Measurements from ENCODE around the gene ARHGEF19.

ARHGEF19 gene

GRCh38 chr1:16251381-16251780 is 38.9 kb upstream of the ARHGEF19 start:
- no peak for TF ChIP-seq EZH2phosphoT487 (IDR thresholded peaks at IDR 0.05; ENCODE audit: borderline replicate concordance)
- no peak for TF ChIP-seq CTCF (conservative IDR thresholded peaks at IDR 0.05; ENCODE audit: low read length)

GRCh38 chr1:16250524-16251251 is 38.2 kb upstream of the ARHGEF19 start:
- Histone ChIP-seq H4K20me1 (ENCODE audit: insufficient read depth, low read length, poor library complexity, severe bottlenecking) (peaks cover 7% of the 10 kb centered on the region), H3K9me2 (replicated peaks; ENCODE audit: low read depth, low read length) (no peaks in the 10 kb centered on the region), H3K4me3 (ENCODE audit: low read length, poor library complexity, severe bottlenecking) (no peak overlapping the region), H3K27me3 (ENCODE audit: insufficient read depth, low read length, poor library complexity, severe bottlenecking) (no peaks in the 10 kb centered on the region), H3K79me2 (ENCODE audit: insufficient read depth, low read length) (no peaks in the 10 kb centered on the region), H3K9me3 (ENCODE audit: insufficient read depth, low read depth, low read length) (no peaks in the 10 kb centered on the region), H3K9ac (ENCODE audit: low read depth, low read length, poor library complexity, severe bottlenecking) (no peak overlapping the region), H3K4me1 (ENCODE audit: insufficient read depth, low read length, poor library complexity, severe bottlenecking) (peaks cover 26% of the 10 kb centered on the region), H3F3A (ENCODE audit: low read depth) (peaks cover 11% of the 10 kb centered on the region), H2AFZ (ENCODE audit: low read length) (no peak overlapping the region), H3K36me3 (ENCODE audit: insufficient read depth, low read length) (peaks cover 79% of the 10 kb centered on the region; the same call in 1 of the 2 replicates), H3K4me2 (ENCODE audit: low read depth, low read length, poor library complexity, severe bottlenecking) (no peak overlapping the region)
- TF ChIP-seq CTCF (conservative IDR thresholded peaks at IDR 0.05; ENCODE audit: low read length) (no peak), EZH2phosphoT487 (IDR thresholded peaks at IDR 0.05; ENCODE audit: borderline replicate concordance) (no peak)

More at GRCh38 chr1:16251381-16251780, 38.9 kb upstream of the ARHGEF19 start:
- peaks cover 82% of the 10 kb centered on the region; the same call in 1 of the 2 replicates for H3K36me3 ChIP-seq (ENCODE audit: insufficient read depth, low read length)
- peaks cover 7% of the 10 kb centered on the region for H4K20me1 ChIP-seq (ENCODE audit: insufficient read depth, low read length, poor library complexity, severe bottlenecking)
- H3K9me3 ChIP-seq (ENCODE audit: insufficient read depth, low read depth, low read length) = no peaks in the 10 kb centered on the region
- H3K9me2 ChIP-seq (replicated peaks; ENCODE audit: low read depth, low read length) = no peaks in the 10 kb centered on the region
- no peak overlapping the region for H3K4me2 ChIP-seq (ENCODE audit: low read depth, low read length, poor library complexity, severe bottlenecking)
- no peak overlapping the region for H2AFZ ChIP-seq (ENCODE audit: low read length)
- H3K27me3 ChIP-seq (ENCODE audit: insufficient read depth, low read length, poor library complexity, severe bottlenecking) = no peaks in the 10 kb centered on the region
- no peak overlapping the region for H3K9ac ChIP-seq (ENCODE audit: low read depth, low read length, poor library complexity, severe bottlenecking)
- H3K79me2 ChIP-seq (ENCODE audit: insufficient read depth, low read length) = no peaks in the 10 kb centered on the region
- H3K4me3 ChIP-seq (ENCODE audit: low read length, poor library complexity, severe bottlenecking) = no peak overlapping the region
- H3K4me1 ChIP-seq (ENCODE audit: insufficient read depth, low read length, poor library complexity, severe bottlenecking) = peaks cover 26% of the 10 kb centered on the region
- H3F3A ChIP-seq (ENCODE audit: low read depth) = peaks cover 11% of the 10 kb centered on the region

- Histone ChIP-seq H3K9ac (ENCODE audit: low read depth, low read length, poor library complexity, severe bottlenecking) (peak overlapping the region; percentile 9), H3K4me1 (ENCODE audit: insufficient read depth, low read length, poor library complexity, severe bottlenecking) (peaks cover 26% of the 10 kb centered on the region), H3K4me3 (ENCODE audit: low read length, poor library complexity, severe bottlenecking) (peak overlapping the region; percentile 3), H3K9me3 (ENCODE audit: insufficient read depth, low read depth, low read length) (no peaks in the 10 kb centered on the region), H3F3A (ENCODE audit: low read depth) (peaks cover 11% of the 10 kb centered on the region), H3K27me3 (ENCODE audit: insufficient read depth, low read length, poor library complexity, severe bottlenecking) (no peaks in the 10 kb centered on the region), H3K9me2 (replicated peaks; ENCODE audit: low read depth, low read length) (no peaks in the 10 kb centered on the region), H4K20me1 (ENCODE audit: insufficient read depth, low read length, poor library complexity, severe bottlenecking) (peaks cover 7% of the 10 kb centered on the region), H3K79me2 (ENCODE audit: insufficient read depth, low read length) (no peaks in the 10 kb centered on the region), H3K36me3 (ENCODE audit: insufficient read depth, low read length) (peaks cover 71% of the 10 kb centered on the region; the same call in 1 of the 2 replicates), H3K4me2 (ENCODE audit: low read depth, low read length, poor library complexity, severe bottlenecking) (peak overlapping the region; percentile 51), H2AFZ (ENCODE audit: low read length) (no peak overlapping the region)
- TF ChIP-seq CTCF (conservative IDR thresholded peaks at IDR 0.05; ENCODE audit: low read length) (no peak), EZH2phosphoT487 (IDR thresholded peaks at IDR 0.05; ENCODE audit: borderline replicate concordance) (no peak)
Observed at GRCh38 chr1:16249596-16250241, 37.3 kb upstream of the ARHGEF19 start.
